ENCODE results near the gene VSIG10L.

GRCh38 chr19:51346742-51347141, 4.8 kb upstream of the VSIG10L start:
- TF ChIP-seq CTCF (IDR thresholded peaks at IDR 0.05 in 2 of 3, conservative IDR thresholded peaks at IDR 0.05 in 1 of 3; ENCODE audit: borderline replicate concordance in 1 of 3, insufficient read depth in 1 of 3, low read depth in 2 of 3, low read length in 2 of 3) (peak in 1 of 3 experiments; percentile 23; a peak in 1 of 6 replicates), POLR2A (IDR thresholded peaks at IDR 0.05; ENCODE audit: borderline replicate concordance, extremely low read depth, insufficient read depth, insufficient read length) (no peak), ZNF274 (IDR thresholded peaks at IDR 0.05; ENCODE audit: low read depth, low read length) (no peak), YY1 (IDR thresholded peaks at IDR 0.05; ENCODE audit: extremely low read depth, insufficient replicate concordance, low read depth, low read length) (no peak), EZH2phosphoT487 (IDR thresholded peaks at IDR 0.05; ENCODE audit: borderline replicate concordance) (no peak), SP1 (IDR thresholded peaks at IDR 0.05; ENCODE audit: low read depth) (no peak), JUND (IDR thresholded peaks at IDR 0.05) (no peak), EZH2 (IDR thresholded peaks at IDR 0.05) (no peak), POLR2AphosphoS5 (IDR thresholded peaks at IDR 0.05; ENCODE audit: low read depth, low read length) (no peak)

Measured in HCT116 (cell line).